Hindlimb muscle (tissue), 1 donor: ENCODE results near the gene ATP7B. TPM values are rescaled to one million over a fixed set of nuclear protein-coding genes. Genes with fewer than 3 reads are reported as not detected.
"Not testable (repeated sequence)": the region's sequence is repeated elsewhere in the genome, so short reads cannot be mapped to it uniquely, and the experiment has no call there.

Experiments used
- DNase-seq: peaks from one replicate; pipeline ENCODE4 v3.0.0-alpha.2; 2013
- polyA plus RNA-seq: library from polyadenylated mRNA; unstranded; fragments of 120-200 nt; gene quantifications from one replicate; pipeline ENCODE4 v1.2.1, GENCODE V29; 2013; ENCODE audit not compliant: insufficient read length

The ATP7B gene
- 7.3 TPM for polyA plus RNA-seq

DNA sequence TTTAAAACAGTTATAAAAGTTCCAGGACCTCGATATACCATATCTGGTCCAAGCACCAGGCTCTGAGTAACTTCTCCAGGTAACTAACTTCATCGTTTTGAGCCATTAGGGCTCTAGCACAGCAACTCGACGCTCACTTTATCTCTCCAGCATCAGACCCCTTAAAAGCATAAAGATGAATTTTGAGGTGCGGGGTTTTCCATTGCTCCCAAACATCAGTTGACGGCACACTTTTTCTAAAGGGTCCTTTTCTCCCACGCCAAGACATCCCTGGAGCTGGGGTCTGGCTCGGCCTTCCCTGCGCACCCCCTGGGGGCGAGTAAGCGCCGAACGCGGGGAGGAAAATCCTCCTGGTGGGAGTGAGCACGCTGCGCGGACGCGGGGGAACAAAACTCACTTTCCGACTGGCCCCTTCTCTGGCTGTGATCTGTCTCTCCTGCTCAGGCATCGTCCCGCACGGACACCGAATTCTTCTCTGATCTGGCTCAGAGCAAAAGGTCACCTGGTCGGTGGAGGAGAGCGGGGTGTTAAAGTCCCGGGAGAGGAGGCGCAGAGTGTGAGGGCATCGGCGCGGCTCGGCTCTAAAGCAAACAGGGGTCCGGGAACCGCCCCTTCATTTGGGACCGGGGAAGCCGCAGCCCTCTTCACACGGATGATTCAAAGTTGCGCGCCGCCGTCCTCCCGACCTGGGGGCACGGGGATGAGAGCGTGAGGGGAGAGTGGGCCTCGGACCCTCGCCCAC lies at the start of gene ATP7B:
ATP7B (minus strand) TSS at position 561 of the 742 bp plus-strand sequence; CDS start at position 448, 113 bp downstream.
- no peak for DNase-seq

DNA sequence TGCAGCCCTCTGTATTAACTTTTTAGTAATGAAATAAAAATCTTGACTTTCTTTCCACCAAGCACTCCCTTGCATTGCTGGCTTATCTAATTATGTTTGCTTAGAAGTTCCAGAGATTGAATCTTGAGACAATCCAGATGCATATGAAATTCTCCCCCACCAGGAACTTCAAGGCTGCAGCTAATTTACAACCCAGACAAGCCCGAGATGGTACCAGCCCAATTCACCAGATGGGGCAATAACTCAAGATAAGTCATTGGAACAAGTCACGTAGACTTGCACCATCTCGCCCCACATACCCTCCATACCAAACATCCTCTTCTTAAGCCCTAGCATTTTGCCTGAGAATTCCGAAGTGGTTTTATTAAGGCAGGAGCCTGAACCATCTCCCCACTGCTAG lies 42.2 kb upstream of the ATP7B start:
- DNase-seq = no peak

DNA sequence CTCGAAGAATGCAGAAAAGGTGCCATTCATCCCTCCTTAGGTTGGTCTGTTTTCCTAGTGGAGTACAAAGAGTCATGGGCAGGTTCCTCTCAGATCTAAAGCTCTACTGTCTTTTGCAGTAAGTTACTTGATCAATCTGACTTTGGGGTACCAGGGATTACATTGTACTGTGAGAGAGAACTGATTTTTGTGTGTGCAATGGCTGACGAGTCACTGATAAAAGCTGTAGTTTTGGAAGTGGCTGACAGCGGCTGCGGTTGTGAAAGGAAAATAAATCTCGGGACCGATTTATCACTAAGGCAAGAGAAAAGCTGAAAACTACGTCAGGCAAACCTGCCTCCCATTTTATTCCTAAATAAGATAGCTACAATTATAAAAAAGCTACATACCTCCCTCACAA lies 40.1 kb upstream of the ATP7B start:
- no peak for DNase-seq

DNA sequence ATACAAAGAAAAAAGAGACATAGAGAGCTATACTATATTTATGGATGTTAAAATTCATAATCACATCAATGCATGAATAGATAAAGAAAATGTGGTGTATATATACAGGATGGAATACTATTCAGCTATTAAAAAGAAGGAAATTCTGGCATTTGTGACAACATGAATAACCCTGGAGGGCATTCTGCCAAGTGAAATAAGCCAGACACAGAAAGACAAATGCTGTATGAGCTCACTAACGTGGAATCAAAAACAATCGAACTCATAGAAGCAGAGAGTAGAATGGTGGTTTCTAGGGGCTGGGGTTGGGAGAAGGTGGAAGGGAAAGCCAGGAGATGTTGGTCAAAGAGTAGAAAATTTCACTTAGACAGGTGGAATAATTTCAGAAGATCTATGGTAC lies 37.3 kb upstream of the ATP7B start:
- no peak for DNase-seq

DNA sequence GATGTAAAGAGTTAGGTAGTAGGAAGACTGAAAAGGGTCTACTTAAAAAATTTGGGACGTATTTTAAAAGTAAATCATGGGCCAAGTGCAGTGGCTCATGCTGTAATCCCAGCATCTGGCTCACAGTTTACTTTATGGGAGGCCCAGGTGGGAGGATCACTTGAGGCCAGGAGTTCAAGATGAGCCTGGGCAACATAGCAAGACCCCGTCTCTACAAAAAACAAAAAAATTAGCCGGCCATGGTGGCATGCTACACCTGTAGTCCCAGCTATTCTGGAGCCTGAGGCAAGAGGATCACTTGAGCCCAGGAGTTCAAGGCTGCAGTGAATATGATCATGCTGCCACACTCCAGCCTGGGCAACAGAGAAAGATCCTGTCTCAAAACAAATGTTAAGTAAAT lies 36.2 kb upstream of the ATP7B start:
- no peak for DNase-seq

DNA sequence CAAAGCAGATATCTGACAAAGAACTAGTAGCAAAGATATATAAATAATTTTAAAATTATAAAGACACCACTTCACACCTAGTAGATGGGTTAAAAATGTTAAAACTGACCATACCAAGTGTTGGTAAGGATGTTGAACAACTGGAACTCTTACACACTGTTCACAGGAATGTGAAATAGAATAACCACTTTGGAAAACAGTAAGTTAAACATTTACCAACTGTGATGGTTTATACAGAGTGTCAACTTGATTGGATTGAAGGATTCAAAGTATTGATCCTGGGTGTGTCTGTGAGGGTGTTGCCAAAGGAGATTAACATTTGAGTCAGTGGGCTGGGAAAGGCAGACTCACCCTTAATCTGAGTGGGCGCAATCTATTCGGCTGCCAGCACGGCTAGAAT lies 32.4 kb upstream of the ATP7B start:
- no peak for DNase-seq

DNA sequence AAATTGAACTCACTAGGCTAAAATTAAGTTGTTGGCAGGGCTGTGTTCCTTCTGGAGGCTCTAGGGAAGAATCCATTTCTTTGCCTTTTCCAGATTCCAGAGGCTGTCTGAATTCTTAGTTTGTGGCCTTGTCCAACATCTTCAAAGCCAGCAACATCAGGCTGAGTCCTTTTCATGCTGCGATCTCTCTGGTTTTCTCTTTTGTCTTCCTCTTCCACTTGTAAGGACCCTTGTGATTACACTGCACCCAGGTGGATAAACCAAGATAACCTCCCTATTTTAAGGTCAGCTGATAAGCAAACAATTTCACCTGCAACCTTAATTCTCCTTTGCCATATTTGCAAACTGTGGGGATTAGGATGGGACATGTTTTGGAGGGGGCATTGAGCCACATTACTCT lies 24.8 kb upstream of the ATP7B start:
- no peak for DNase-seq

DNA sequence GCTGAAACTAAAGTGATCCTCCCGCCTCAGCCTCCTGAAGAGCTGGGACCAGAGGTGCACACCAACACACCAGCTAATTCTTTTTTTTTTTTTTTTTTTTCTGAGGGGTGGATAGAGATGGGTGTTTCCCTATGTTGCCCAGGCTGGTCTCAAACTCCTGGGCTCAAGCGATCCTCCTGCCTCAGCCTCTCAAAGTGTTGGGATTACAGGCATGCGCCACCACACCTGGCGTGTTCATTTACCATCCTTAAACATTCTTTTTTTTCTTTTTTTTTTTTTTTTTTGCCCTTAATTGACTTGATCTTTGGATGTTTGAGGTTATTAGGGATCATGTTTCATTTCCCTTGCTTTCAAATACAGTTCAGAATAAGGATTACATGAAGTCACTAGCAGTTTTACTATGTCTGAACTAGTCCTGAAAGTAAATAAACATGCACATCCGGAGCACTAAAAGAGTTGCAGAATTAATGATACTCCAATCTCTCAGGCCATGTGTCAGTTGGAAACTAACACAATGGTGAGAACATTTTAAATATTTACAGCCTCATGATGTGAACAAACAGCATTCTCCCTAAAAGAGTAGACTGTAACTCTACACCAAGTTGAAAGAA lies 23.5 kb upstream of the ATP7B start:
- no peak for DNase-seq

DNA sequence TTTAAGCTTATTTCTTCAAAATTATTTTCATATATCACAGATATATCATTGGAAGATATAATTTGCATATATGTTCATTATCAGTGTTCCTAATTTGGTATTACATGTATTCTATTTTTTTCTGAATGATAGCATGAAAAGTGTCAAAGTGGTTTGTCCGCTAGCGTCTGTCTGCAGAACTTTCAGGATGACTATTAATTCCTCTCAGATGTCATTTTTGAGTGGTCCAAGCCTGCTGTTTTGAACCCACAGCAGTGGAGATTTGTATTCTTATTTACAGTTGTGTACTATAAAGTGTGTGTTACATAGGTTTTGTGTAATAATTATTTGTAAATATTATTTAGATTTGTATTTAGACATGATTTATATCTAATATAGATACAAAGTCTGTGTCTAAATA lies 21.8 kb upstream of the ATP7B start:
- DNase-seq = no peak

DNA sequence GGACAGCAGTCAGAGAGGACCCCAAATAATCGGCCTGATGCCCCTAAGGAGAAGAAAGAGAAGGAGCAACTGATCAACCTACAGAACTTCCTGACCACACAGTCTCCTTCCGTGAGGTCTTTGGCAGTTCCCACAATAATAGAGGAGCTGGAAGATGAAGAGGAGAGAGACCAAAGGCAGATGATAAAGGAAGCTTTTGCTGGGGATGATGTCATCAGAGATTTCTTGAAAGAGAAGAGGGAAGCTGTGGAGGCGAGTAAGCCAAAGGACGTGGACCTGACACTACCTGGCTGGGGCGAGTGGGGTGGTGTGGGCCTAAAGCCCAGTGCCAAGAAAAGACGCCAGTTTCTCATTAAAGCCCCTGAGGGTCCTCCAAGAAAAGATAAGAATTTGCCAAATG lies 19.2 kb upstream of the ATP7B start:
- not testable (repeated sequence) for DNase-seq

DNA sequence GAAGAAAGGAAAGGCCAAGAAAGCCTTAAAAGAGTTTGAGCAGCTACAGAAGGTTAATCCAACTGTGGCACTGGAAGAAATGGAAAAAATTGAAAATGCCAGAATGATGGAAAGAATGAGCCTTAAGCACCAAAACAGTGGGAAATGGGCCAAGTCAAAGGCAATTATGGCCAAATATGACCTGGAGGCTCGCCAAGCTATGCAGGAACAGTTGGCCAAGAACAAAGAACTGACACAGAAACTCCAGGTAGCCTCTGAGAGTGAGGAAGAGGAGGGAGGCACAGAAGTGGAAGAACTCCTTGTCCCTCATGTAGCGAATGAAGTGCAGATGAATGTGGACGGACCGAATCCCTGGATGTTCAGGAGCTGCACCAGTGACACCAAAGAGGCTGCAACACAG lies 18.3 kb upstream of the ATP7B start:
- no peak for DNase-seq

DNA sequence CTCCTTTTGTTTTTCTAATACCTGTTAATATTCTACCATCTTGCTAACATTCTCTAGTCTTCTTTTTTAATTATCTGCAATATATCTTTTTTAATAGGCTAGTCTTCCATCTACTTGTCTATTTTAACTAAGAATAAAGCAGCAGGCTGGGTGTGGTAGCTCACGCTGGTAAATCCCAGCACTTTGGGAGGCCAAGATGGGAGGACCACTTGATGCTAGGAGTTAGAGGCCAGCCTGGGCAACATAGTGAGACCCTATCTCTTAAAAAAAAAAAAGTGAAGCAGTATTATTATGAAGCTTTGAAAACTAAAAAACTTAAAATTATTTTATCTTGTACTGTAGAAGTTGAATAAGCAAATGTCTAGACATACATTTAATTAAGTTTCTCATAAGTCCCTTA lies 16.6 kb upstream of the ATP7B start:
- no peak for DNase-seq

DNA sequence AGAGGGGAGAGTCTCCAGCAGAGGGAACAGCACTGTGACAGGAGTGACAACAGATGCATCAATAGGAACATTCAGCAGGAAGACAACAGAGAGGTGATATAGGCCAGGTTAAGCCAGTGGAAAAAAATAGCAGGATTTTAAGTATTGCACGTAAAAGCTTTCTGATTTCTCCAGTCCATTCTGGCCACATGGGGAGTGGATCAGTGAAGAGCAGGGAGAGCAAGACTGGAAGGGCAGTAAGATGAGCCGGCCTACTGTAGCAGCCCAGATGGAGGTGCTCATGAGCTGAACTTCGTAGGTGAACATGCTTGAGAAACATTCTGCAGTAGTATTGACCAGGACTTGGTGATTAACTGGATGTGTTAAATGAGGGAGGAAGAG lies 15.0 kb upstream of the ATP7B start:
- DNase-seq = no peak

DNA sequence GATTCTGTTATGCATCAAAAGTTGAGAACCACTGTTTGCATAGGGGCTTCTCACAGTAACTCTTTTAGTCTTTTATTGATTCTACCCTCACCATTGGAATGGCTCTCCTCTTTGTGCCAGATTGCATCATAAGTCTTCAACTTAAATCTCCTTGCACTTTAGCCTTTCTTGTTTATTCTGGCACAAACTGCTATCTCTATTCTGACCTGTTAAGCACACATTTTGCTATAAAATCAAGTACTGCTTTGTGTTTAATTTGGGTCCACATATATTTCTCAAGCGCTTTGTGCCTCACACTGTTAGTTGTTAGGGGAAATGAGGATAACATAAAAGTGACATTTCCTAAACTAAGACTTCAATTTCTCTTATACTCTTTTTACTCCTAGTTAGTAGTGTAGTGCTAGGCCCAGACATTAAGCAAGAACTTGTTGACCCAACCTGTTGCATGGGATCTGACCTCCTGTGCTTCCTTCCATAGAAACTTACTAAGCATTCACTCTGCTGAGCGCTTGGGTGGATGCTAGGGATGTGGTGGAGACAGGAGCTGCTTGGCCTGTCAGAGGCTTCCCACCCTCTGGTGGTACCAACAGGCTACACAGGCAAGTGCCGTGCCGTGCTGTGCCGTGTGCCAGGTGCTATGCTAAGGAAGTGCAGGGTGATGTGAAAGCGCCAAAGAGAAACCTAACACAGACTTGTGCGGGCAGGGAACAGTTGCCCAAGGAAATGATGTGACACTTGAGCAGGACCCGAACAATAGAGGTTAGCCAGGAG lies 14.4 kb upstream of the ATP7B start:
- no peak for DNase-seq

DNA sequence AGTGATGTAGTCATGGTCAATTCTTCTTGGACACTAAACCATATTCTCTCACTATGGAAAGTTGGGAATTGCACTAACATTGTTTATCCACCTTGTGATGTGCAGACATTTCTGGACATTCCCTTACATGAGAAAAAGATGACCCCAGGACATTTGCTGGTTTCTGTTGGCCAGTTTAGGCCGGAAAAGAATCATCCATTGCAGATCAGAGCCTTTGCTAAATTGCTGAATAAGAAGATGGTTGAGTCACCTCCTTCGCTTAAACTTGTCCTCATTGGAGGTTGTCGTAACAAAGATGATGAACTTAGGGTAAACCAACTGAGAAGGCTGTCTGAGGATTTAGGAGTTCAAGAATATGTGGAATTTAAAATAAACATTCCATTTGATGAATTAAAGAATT lies 13.2 kb upstream of the ATP7B start, which contains the start of gene UTP14C:
UTP14C (plus strand) TSS at position 211 of the 400 bp plus-strand sequence. CDS start 4,114 bp downstream, outside the sequence.
- no peak for DNase-seq

DNA sequence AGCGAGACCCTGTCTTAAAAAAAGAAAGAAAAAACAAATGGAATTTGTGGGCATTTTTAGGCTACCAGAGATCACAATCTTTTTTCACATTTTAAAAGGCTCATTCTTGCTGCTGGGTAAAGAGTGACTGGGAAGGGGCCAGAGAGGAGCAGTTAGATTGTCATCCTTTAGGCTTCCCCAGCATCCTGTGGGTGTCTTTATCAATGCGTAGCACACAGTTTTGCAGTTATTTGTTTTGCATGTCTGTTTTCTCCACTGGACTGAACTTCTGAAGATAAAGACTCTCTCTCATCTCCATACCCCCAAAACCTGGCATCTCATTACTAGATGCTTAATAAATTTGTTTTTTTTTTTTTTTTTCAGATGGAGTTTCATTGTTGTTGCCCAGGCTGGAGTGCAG lies 11.1 kb upstream of the ATP7B start:
- DNase-seq = no peak

DNA sequence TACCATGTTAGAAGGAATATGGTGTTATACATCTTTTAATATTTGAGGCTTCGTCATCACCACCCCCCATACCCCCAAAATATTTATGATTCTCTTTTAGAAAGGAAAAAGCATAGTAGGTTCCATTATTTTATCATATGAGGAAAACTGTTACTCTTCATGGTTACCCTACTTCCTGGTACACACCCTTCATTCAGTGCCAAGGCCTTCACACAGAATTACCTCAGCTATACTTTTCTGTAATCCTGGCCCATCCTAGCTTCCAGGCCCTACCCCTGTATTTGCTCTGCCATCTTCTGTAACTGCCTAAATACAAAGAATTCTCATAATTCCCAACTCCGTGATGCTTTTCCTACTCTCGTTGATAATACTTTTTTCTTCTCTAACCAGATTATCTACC lies 8.9 kb upstream of the ATP7B start:
- DNase-seq = no peak

DNA sequence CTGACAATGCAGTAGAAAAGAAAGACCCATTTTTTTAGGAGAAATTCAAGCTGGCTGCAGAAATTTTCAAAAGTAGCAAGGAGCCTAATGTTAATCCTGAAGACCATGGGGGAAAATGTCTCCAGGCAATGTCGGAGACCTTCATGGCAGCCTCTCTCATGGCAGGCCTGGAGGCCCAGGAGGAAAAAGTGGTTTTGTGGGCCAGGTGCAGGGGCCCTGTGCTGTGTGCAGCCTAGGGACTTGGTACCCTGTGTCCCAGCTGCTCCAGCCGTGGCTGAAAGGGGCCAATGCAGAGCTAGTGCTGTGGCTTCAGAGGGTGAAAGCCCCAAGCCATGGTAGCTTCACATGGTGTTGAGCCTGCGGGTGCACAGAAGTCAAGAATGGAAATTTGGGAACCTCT lies 5.0 kb upstream of the ATP7B start:
- DNase-seq = no peak

DNA sequence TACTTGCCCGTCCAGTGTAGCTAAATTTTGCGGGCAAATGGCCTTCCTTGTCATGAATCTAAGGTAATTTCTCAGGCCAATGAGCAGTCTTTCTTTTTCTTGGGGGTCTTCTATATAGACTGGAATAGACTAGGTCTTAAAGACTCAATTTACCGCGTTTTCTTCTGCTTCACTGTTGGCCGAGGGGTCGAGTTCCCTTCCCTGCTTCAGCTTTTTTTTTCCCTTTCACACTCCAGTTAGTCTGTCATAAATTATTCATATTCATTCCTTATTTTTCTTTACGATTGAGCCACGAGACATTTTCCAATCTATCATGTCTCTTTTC lies 1.2 kb upstream of the ATP7B start:
- no peak for DNase-seq

DNA sequence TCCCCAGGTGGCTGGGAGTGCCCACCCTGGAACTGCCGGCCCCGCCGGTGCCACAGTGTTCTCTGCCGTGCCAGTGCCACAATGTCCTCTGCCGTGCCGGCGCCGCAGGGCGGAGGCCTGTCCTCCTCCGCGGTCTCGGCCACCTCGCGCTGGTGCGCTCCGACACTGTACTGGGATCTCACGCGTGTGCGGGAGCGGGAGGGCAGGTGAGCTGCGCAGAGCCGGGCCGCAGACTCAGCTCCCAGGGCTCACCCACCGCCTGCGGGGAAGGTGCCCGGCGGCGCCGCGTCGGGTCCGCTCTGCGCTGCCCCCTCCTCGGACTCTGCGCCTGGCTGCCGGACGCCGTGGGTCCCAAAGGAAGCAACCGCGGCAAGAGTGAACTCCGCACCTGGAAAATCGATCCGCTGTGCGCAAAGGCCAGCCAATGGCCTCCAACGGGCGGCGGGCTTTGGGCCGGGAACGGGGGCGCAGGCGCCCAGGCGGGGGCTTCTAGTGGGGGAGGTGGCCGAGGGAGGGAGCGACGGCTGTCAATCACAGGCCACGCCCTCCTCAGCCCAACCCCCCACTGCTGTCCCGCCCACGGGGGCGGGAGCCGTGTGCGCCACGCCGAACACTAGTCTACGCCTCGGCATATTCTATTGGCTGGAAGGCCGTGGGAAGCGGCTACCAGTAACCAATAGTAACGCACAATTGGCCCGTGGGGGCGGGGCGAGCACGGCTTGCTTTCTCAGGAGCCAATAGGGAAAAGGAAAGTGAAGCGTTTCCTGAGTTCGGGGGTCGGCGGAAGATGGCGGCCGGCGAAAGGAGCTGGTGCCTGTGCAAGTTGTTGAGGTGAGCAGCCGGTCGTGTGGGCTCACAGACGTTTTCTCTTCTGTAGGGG lies 622 bp upstream of the ATP7B start, which contains the start of gene ALG11:
ALG11 (plus strand) TSS at position 767 of the 880 bp plus-strand sequence; CDS start at position 788, 21 bp downstream.
- DNase-seq = peak; percentile 98

DNA sequence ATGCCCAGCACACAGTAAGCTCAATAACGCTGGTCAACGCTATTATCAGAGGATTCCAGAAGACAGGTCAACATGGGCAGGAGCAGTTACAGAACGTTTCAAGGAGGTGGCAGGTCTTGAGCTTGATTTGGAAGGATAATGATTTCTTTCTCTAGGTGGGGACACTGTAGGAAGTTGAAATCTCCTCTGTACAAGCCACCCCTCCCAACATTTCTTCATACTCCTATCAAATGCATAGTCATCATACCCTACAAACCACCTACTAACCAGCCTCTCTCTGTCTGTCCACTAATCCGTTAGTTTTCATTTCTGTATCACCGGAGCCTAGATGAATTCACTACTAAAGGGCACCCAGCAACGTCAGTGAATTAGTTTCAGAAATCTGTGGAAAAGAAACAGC lies 1.3 kb downstream of the ATP7B start:
- DNase-seq = no peak

DNA sequence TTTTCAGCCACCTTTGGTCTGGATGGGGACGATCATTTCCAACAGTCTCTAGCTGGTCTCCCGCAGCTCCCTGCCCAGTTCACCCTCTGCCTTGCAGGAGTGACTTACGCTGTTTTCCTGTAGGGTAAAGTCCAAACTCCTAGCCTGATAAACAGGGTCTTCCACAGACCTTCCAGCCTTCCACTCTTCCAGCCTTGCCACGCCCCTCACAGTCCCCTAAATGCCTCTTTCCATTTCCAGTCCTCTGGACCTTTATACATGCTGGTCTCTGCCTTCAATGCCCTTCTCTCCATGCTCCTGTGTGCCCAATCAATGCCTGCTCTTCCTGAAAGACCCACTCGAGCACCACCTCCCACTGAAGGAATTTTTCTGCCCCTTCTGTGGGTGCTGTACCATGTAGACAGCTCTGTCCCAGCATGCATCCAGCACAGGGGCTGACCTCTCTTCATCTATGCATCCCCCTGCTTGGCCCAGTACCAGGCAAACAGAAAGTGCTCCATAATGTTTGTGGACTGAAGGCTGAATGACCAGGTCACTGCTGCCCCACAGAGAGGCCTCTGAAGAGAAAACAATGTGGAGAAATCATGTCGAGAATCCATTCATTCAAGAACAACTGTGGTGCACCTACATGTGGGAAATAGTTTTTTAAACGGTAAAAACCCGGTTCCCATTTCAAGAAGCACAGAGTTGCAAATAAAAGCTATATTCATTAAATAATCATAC lies 4.6 kb downstream of the ATP7B start:
- DNase-seq = no peak
